Activated T-helper 1 cell treated with Interleukin-2 at 50 U/mL for 16 hours (primary cell): ENCODE measurements around the gene SGIP1.

Source experiments
- DNase-seq: peaks from one replicate; pipeline ENCODE4 v3.0.0-alpha.2; 2020; ENCODE audit warnings: low read depth

Gene SGIP1

DNA sequence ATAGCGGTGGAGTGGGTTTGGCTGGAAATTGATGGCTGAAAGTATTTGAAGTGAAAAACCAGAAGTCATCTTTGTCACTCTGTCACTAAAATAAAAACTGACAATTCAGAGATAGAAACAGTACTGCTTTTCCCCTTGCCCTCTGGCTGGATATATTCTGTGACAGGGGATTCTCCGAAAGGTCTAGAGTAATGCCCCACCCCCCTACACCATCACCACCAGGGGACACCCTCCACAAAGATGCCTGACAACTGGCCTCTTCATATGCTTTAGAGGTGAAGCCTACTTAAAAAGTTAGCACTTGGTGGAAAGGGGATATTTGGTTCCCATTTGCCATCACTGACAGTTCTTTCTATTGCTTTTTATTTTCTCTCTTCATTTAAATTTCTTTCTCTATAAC, 73.5 kb downstream of the SGIP1 start:
- DNase-seq = no peak

GRCh38 chr1:66613187-66613586, 79.2 kb downstream of the SGIP1 start:
- no peak for DNase-seq

DNA sequence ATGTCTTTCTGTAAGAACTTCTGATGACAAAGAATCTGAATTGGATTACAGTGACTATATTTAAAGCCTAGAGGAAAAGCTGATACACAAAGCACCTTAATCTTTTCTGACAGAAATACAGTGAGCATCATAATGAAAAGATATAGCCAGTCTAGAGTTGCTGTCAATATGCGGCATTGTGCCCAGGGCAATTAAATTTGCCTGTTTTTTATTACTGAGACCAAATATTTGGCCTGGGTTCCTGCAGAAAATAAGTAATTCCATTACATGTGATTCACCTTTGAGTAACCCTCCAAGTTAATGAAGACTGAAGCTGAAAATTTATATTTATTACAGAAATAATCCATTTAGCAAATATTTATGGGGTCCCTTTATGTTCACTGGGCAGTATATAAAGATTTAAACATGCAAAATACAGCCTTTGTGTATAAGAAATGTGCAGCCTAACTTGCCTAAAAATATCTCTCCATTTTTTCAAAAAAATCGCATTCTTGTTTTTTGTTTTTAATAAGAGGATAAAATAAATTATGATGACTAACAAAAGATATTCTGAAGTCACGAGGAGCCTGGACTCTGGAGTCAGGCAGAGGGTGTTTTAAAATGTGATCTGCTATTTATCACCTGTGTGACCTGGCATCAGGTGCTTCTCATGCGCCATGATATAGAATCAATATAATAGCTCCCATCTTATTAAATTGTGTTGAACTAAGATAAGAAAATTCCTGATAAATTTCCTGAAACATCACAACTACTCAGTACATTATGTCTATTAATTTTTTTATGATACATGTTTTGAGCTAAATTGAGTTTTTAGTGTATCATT, 83.6 kb downstream of the SGIP1 start:
- no peak for DNase-seq

- DNase-seq = no peak
Measured at GRCh38 chr1:66618390-66618789, 84.4 kb downstream of the SGIP1 start.

GRCh38 chr1:66623812-66624211, 89.9 kb downstream of the SGIP1 start:
- no peak for DNase-seq

DNA sequence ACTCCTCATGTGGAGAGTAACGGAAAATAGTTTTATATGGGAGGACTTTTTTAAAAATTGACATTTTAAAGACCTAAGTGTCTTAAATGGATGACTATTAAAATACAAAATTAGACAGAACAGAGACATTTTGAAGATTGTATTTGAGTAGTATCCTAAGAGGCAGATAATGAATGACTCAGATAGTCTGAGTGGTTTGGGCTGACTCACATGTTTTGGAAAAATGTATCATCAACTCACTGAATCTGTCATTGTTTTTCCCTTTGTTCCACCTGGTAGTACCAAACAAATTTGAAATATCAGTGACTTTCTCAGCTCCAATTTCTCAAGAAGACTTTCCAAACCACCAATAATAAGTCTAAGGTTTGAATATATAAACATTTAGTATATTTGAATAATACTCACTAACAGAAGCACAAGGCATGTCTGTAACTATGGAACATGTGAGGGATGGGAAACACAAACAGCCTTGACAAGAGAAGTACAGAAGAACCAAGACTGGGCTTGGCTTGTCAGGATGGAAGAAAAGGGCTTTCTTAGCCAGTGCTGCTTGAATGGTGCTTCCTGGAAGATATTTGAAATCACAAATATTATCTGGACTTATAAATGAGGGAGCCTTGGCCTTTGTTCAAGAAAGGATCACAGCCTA, 90.6 kb downstream of the SGIP1 start:
- no peak for DNase-seq

DNA sequence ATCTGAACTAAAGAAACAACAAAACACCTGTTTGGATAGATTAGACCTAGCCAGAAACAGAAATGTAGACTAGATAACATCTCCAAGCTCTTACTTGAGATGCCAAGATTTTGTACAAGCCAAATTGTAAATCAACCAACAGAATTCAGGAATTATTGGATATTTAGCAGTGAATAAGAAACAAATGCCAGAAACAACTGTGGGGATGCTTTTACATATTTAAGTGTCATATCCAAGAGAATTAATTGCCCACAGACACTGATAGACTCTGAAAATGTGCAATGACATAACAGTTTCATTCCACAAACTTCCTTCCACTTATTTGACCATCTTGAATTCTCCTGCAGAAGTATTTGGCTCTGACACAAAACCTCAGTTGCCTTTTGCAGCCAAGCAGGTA, 92.3 kb downstream of the SGIP1 start:
- DNase-seq = no peak

DNA sequence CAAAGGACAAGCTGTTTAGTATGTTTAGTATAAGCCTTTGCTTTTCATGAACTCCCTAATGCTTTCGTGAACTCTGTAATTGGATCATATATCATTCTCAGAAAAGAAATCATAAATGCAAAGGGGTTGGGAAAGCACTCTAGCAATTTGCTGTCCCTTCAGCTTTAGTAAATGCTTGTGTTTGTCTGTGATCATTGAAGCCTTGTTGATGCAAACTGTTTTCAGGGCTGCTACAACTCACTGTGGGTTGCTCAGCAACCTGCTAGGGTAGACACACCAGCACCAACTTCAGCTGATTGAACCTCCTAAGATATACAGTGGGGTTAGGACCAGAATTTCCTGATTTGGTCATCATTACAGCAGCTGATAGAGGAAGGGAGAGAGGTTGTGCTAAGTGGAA, 95.0 kb downstream of the SGIP1 start:
- no peak for DNase-seq

DNA sequence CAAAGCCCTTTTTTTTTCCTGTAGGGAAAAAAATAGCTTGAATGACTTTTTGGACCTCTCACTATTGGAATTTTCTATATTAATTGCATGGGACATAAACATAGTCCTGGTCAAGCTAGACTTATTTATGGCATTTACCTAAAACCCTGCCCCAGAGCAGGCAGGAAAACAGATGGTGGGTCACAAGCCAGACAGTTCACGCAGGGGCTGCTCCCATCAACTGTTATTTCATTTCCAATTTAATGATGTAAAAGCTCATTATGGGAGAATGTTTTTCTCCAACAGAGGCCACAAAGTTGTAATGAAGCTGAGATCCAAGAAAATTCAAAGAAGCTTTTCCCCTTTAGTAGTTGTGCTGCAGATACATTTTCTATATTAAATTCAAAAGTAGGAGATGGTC, 99.2 kb downstream of the SGIP1 start:
- no peak for DNase-seq

GRCh38 chr1:66637146-66637545, 103.2 kb downstream of the SGIP1 start:
- no peak for DNase-seq

- no peak for DNase-seq
Measured at GRCh38 chr1:66641891-66642473, 108.0 kb downstream of the SGIP1 start.

GRCh38 chr1:66642992-66643391, 109.0 kb downstream of the SGIP1 start:
- DNase-seq = no peak

DNA sequence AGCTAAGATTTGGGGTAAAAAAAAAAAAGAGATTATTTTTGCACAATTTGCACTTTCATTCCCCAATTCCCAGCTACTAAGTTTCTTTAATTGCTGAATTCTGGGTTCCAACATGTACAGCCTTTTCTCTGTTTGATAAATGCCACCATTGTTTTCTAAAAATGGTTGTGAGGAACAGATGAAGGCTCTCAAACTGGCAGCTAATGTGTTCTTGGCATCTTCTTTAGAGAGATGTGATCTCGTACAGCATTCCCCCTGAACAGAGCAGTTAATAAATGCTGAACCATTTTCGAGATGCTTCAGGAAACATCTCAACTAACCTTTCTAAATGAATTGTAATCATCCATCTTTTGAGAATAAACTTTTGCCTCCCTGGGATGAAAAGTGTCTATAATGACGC, 110.4 kb downstream of the SGIP1 start:
- no peak for DNase-seq

- DNase-seq = no peak
Measured at GRCh38 chr1:66648901-66649595, 115.1 kb downstream of the SGIP1 start.

DNA sequence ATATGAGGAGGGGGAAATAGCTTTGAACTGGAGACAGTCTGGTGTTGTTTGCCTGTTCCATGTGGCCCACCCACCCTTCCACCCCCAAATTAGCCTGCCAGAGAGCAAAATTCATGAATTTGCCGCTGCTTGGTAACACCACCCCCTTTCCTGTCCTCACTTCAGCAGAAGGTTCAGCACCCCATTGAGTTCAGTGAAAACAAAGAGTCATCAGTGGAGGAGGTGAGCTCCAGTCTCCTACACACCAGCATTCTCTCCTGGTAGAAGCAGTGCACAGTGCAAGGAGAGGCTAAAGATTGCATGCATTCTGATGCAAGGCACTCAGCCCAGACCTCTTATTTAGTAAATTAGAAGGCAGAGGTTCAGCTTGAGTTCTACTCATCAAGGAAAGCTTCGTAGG, 118.6 kb downstream of the SGIP1 start:
- no peak for DNase-seq

DNA sequence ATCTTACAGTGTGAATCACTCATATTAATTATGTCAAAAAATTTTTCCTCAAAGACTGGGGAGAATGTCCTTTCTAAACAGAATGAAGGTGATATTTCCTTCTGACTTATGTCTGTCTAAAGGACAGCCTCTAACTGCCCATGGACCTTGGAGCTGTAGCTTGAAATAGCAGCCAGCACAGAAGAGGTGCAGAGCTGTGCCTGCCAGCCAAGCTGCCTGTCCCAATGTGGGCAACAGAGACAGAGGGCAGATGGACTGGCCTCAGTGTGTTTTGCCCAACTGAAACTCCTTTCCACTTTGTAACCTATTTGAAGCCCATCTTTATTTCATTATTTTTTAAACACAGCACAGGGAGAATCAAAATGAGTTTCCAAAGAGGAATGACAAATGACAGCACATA, 120.7 kb downstream of the SGIP1 start:
- no peak for DNase-seq

DNA sequence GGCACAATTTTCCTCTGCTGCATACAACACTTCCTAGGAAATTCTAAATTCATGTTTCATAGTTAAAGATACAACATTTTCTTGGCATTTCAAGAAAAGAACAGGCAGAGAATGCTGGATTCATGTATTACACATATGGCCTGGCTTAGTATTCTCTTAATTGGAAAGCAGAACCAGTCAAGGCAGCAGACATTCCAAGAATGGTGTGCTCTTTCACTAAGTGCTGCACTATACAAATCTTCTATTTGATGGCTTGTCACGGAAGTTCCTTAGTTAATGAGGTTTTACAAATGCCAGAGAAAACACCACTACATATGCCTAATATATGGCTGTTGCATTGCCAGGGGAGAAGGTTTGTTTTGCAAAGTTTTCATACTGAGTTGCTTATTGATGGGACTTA, 137.5 kb downstream of the SGIP1 start:
- DNase-seq = no peak

- DNase-seq = no peak
Measured at GRCh38 chr1:66676613-66677298, 142.8 kb downstream of the SGIP1 start.

DNA sequence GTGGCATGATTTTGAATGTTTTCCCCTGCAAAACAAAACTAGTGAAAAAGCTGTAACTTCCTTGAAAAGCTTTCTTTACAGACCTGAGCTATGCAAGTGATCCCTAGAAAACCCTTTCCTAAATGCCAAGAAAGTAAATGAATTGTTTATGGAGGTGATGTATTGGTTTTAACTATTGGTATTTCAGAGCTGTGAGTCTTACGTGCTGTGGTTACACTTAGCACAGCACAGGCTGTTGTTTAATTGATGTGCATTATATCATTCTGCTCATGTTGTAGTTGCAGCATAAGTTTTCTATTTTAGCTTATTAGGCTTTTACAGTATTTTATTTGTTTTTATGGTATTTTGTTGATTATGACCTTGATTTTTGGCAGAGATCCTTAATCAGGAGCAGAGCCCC, 144.2 kb downstream of the SGIP1 start:
- DNase-seq = no peak

GRCh38 chr1:66679140-66679539, 145.2 kb downstream of the SGIP1 start:
- DNase-seq = no peak

DNA sequence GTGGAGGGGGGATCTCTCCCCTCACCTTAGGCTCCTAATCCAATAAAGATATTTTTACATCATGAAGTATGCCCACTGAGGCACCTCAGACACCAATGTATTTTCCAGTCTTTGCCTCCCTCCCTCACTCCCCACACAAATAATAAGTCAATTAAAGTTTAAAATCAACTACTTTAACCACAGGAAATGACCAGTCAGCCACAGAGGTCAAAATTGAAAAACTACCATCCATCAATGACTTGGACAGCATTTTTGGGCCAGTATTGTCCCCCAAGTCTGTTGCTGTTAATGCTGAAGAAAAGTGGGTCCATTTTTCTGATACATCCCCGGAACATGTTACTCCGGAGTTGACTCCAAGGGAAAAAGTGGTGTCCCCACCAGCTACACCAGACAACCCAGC, 147.7 kb downstream of the SGIP1 start:
- DNase-seq = no peak

GRCh38 chr1:66682106-66682505, 148.2 kb downstream of the SGIP1 start:
- DNase-seq = no peak
